Activated CD4-positive, alpha-beta T cell treated with anti-CD3 and anti-CD28 coated beads, Interleukin-2, amount 50 U/mL, for 48 hours (primary cell): ENCODE results near the gene ALAS1.
"Not testable (repeated sequence)": the region's sequence is repeated elsewhere in the genome, so short reads cannot be mapped to it uniquely, and the experiment has no call there.

Experiments used
- DNase-seq, 2 experiments: peaks; one replicate each; pipeline ENCODE4 v3.0.0-alpha.2; 2020

ALAS1 gene

DNA sequence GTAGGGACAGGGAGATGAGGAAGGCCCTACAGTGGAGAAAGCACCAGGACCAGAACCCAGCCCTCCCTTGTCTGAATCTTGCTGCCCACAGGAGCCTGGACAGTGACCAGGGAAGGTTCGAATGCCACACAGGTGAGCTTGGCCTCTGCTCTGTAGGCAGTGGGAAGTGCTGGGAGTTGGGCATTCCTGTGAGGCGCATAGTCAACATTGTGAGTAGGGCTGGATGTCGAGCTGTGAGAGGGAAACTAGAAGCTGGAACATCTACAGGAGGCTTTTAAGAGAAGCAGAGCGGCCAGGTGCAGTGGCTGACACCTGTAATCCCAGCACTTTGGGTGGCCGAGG is 20.3 kb upstream of the ALAS1 start:
- DNase-seq = no peak

DNA sequence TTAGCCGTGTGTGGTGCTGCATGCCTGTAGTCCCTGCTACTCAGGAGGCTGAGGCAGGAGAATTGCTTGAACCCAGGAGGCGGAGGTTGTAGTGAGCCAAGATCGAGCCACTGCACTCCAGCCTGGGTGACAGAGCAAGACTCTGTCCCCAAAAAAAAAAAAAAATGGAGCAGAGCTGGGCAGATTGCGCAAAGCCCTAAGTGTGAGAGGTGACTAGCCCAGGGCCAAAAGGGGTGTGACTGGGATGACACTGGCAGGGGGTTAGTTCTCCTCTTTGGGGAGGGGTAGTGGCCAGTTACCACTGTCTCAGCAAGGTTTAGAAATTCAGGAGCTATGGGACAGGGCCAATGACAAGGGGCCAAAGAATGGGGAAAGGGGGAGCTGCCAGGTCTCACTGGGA is 19.8 kb upstream of the ALAS1 start:
- DNase-seq = not testable (repeated sequence)

DNA sequence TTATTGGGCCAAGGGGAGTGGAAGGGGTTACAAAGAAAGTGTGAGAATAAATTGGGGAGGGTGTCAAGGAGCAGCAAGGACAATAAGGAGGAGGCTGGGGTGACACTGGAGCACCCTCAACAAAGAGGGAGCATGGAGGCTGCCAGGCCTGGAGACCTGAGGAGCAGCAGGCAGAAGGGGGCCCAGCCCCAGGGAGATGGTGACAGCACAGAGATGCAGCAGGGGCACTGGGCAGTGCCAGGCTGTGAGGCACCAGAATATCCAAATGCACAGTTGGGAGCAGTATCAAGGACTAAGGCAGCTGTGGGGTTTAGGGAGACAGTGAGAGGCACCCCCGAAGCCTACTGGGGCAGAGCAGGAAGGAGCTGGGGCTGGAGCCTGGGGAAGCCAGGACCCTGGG is 19.4 kb upstream of the ALAS1 start:
- DNase-seq = no peak

DNA sequence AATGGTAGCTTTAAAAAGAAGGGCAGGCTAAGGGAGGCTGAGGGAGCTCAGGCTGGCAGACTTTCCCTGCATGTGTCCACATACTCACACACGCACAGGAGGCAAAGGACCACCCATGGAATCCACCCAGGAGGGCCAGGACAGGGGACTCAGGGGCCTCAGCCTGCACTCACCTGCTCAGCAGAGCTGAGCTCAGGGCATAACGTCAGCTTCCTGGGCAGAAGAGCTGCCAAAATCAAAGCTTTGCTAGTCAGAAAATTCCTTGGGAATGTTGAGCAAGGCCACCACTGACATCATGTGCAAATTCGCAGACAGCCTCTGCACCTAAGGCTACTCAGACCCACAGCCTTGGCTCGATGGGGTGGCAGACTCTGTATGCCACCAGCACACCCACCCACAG is 16.4 kb upstream of the ALAS1 start:
- DNase-seq = no peak

DNA sequence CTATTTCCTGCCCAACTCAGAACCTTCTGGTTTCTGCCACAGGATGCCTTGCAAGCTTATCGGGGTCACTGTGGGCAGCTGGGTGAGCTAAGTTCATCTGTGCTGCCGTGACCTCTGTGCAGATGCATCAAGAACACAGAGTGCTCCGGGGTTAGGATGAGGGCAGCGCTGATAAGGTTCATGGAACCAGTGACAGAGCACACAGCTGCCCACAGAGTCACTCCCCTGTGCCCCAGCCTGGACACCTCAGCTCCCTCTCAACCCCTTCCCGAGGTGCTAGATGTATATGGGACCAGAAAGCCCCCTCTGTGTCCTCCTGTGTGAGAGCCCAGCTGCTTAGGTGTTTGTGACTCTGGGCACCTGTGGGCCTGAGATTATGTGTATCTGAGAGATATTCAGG is 15.8 kb upstream of the ALAS1 start:
- DNase-seq = no peak

DNA sequence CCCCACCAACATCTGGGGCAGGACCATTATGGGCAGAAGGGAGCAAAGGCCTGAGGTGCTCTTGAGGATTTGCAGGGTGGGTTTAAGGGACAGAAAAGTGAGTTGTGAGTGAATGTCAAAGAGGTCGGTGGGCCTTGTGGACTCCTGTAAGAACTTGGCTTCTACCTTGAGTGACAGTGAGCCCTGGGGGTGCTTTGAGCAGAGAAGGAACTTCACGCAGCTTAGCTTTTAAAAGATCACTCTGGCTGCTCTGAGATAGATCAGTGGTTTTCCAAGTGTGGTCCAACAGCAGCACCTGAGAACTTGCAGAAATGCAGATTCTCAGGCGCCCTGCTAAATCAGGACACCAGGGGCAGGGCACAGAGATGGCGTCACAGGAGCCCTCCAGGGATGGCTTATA is 15.3 kb upstream of the ALAS1 start:
- DNase-seq = no peak

DNA sequence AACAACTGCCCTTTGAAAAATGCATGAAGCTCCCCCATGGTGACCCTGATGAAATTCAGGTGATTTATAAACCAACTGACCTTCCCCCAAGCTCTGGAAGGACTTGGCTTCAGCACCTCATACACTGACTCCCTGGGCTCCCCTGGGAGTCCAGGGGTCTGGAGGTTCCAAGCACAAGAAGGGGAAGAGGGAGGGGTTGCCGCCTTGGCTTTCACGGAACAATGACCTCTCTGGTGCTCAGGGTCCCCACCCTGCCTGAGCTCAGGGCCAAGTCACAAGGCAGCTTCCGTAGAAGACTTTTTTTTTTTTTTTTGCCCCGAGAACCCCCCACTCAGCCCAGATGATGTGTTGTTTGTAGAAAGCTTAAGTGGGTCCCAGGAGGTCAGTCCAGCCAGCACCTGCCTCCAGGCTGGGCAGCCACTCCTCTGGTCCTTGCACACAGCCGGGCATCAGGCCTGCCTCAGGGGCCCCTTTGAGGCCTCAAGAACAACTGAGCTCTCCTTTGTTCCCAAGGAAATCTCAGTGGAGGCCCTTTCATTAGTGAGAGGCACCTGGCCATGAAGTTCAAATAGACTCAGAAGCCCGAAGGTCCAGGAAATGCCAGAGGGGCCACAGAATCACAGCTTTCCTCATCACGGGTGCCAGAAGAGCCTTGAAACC is 14.0 kb upstream of the ALAS1 start:
- no peak for DNase-seq

DNA sequence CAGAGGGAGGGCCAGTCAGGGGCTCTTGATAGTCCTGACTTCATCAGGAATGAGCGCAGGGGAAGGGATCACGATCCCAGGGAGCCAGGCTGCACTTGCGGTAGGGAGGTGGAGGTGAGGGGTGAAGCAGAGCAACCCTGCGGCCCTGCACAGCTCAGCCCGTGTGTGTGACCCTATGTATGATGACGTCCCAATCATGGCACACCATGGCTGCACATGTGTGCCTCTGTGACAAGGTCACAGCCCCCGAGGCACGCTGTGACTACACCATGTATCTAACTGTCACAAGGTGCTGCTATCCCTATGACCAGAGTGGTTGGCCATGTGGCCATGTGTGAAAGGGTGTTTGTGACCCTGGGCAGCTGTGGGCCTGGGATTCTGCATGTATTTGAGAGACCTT is 13.3 kb upstream of the ALAS1 start:
- DNase-seq = no peak

DNA sequence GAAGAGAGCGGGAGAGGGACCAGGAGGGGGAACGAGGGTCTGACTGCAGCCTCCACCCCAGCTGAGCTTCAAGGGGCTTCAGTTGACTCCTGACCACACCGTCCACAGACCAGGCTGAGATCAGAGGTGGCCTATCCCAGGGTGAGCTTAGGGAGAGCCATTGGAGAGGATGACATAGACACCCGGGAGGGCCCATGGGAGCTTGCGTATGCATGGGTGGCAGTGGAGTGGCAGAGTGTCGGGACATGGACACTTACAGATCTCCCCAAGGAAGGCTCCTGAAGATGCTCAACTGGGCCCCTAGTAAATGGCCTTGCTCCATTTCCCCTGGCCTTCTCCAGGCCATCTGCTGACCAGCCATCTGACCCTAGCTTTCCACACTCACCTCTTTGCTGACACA is 12.6 kb upstream of the ALAS1 start:
- no peak for DNase-seq

DNA sequence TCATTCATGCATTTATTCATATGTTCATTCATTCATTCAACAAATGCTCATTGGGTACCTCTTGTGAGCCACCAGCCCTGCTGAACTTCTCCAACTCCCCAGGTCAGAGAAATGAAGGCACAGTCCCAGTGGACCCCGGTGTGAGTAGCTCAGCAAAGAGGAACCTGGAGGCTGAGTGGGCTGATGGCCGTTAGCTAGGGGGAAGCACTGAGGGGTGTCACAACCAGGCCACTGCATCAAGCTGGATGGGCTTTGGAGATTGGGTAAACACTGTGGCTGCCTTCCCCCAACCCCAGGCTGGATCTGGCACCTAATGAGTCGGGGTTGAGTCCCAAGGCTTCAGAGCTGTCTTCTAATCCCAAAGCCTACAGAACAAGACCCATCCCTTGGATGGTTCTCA is 12.1 kb upstream of the ALAS1 start:
- no peak for DNase-seq

DNA sequence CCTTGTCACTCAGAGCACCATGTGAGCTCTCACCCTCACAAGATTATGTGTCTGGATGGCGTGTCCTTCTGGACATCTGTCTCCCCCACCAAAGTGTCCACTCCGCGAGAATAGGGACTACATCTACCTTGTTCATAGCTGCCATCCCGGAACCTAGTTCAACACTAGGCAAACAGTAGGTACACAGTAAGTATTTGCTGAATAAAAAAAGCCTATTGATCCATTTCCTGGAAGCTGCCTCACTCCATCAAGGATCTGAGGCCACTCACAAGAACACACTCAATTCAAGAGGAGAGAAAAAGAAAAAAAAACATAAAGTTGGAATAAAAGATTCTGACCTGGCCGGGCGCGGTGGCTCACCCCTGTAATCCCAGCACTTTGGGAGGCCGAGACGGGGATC is 11.2 kb upstream of the ALAS1 start:
- DNase-seq = no peak

DNA sequence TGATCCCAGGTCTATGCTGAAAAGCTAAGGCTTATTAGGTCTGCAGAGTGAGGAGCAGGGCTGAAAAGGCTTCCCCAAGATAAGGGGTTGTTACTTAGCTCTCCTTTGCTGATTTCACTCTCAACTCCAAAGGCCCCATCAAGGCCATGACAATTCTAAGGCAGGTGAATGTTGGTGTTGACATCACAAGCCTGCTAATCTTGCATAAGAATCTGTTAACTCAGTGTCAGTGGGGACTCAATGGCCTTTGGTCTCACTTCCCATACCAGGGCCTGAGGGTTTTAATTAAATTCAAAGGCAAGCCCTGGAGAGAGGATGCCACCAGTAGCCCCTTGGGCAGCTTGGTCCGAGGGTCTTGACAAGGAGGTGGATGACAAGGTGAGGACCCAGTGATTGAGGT is 9.4 kb upstream of the ALAS1 start:
- no peak for DNase-seq

DNA sequence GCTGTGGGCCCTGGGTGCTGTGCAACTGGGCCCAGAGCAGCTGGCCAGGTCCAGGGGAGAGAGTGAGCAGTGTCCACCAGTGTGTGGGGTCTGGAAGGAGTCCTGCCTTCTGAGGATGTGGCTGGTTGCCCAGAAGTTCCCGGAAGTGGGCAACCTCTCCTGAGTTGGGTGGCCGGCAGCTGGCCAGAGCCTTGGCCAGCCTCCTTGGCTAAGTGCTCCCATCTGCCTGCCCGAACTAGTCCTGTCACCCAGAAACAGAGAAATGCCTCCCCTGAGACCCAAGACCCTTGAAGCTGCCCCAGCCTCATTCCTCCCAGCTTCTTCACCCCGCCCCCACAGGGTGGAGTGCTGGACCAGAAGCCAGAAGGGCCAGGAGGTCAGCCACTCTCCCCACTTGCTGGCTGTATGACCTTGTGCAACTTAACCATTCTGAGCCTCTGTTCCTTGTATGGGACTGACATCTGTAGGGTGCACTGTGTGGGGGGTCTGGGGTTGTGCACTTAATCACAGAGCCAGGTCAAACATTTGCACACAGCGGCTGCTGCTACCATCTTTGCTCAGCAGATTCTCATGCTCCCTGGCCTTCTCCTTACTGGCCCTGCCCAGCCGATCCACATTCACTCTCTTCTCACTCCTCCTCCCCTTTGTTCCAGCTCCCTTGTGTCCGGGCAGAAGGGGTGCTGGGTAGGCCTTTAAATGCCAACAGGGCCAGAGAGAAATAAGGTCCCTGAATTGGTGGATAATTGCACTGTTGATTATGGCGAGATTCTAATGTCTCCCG is 7.5 kb upstream of the ALAS1 start:
- no peak for DNase-seq

DNA sequence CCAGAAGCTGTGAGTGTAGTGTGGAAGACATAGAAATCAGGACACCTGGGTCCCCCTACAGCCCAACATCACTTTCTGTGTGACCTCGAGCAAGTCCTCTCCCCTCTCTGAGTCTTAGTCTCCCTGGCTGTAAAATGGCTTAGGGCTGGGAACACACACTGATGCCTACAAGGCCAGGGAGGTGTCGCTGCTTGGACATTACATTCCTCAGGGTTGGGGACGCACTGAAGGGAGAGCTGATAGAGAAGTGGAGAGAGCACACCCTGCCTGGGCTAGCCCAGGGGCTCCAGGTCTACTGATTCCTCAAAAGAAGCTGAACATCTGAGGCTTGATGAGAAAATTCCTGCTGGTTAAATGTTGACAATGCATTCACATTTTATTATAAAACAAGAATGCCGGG is 6.3 kb upstream of the ALAS1 start:
- no peak for DNase-seq

DNA sequence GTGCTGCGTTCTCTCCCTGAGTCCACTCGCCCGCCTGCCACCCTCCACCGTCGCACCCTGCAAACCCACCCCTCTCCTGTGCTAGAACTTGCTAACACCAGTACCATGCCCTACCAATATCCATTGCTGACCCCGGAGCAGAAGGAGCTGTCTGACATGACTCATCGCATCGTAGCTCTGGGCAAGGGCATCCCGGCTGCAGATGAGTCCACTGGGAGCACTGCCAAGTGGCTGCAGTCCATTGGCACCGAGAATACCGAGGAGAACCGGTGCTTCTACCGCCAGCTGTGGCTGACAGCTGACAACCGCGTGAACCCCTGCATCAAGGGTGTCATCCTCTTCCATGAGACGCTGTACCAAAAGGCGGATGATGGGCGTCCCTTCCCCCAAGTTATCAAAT is 4.9 kb upstream of the ALAS1 start:
- no peak for DNase-seq

DNA sequence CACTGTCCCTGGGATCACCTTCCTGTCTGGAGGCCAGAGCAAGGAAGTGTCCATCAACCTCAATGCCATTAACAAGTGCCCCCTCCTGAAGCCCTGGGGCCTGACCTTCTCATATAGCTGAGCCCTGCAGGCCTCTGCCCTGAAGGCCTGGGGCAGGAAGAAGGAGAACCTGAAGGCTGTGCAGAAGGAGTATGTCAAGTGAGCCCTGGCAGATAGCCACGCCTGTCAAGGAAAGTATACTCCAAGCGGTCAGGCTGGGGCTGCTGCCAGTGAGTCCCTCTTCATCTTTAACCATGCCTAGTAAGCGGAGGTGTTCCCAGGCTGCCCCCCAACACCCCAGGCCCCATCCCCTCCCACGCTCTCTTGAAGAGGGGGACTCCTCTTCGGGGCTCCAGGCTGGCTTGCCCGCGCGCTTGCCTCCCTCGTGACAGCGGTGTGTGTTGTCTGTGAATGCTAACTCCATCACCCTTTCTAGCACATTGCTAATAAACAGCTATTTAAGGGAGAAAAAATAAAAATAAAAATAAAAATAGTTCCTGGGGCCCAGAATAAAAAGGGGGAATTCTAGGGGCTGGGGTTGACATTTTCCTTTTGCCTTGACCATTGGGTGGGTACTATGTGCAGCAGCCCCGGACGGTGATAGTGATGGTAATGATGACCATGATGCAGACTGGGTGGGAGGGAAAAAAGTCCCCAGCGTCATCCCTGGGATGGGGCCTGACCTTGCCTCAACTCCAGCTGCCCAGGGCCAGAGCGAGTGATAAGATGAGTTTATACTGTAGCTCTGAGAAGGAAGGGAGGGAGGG is 3.3 kb upstream of the ALAS1 start:
- no peak for DNase-seq

DNA sequence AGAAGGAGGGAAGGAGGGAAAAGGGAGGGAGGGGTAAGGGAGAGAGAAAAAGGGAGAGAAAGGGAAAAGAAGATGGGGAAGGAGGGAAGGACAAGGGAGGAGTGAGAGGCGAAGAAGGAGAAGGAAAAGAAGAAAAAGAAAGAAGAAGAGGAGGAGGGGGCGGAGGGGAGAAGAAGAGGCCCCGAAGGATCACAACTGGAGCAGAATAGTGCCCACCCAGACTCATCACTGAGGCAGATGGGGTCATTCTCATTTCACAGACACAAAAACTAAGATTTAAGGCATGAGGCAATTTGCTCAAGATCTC is 2.7 kb upstream of the ALAS1 start:
- DNase-seq = no peak

DNA sequence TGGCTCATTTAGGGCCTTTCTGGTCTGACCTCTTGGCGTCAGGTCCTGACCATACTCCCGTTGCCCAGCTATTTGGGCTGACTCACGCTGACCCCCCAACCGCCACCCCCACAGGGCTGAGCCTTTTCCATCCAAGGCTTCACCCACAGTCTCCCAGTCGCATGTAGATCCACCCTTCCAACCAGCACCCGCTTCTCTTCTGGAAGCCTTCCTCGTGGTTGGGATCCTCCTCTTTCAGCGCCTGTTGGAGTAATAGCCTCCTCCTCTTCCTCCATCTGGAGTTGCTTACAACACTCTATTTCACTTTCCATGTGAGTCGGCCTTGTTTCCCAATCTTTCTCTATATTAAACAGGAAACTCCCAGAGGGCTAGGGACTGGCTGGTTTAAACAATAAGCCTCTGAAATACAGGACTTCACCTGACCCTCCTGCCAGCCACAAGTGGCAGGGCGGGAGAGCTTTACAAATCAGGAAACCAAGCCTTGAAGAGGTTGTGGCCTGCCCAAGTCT is 2.1 kb upstream of the ALAS1 start:
- DNase-seq = no peak

DNA sequence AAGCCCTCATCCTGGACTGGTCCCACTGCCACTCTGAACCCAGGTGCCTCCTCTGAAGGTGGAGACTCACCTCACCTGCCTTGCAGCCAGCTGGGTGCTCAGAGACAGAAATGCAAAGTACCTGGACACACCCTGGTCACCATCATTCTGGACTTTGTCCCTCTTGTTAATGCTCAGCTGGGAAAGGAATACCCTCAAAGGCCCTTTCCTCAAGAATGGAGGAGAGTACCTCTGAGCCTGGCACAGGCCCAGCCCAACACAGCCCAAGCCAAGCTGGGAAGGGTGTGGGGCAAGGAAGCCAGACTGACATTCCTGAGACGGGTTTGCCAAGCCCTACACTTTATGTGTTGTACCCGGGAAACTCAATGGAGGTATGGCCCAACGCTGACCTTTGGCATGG is 983 bp upstream of the ALAS1 start:
- no peak for DNase-seq

DNA sequence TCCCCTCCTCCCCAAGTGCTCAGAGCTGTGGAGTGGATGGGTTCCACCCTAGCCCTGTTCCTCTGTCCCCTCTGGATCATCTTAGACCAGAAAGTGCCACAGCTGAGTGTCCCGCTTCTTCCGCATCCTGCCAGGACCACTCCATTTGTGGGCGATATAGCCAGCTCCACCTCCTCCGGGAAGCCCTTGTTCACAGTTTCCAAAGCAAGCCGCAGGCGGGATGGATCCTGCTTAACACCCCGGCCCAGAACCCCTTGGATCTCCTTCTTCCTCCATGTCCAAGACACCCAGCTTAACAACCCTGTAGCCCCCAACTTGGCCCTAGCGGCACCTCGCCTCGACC is 490 bp upstream of the ALAS1 start:
- peak in 1 of 2 experiments; percentile 26 for DNase-seq

DNA sequence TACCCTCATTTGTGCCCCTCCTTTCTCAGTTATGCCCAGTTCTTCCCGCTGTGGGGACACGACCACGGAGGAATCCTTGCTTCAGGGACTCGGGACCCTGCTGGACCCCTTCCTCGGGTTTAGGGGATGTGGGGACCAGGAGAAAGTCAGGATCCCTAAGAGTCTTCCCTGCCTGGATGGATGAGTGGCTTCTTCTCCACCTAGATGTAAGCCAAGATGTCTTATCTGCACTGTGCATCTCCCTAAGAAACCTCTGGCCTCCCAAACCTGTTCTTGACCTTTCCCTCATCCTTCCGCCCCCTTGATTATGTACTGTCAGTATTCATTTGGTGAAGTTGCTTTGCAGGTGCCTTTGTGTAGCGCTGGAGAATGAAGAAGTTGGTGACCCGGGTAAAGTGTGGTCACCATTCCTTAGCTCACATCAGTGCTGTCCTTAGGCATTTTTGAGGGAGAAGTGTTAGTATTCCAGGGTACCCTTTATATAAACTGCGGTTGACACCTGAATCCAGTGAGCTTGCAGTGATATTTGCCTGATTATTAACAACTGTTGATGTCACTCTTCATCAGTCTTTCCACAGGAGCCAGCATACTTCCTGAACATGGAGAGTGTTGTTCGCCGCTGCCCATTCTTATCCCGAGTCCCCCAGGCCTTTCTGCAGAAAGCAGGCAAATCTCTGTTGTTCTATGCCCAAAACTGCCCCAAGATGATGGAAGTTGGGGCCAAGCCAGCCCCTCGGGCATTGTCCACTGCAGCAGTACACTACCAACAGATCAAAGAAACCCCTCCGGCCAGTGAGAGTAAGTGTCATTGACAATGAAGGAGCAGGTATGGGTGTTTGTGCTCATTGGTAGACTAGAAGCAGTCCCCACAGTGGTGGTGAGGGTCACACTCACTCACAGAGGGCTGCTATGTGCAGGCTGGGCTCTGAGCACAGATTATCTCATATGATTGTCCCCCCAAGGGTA is 966 bp downstream of the ALAS1 start:
- DNase-seq = no peak

DNA sequence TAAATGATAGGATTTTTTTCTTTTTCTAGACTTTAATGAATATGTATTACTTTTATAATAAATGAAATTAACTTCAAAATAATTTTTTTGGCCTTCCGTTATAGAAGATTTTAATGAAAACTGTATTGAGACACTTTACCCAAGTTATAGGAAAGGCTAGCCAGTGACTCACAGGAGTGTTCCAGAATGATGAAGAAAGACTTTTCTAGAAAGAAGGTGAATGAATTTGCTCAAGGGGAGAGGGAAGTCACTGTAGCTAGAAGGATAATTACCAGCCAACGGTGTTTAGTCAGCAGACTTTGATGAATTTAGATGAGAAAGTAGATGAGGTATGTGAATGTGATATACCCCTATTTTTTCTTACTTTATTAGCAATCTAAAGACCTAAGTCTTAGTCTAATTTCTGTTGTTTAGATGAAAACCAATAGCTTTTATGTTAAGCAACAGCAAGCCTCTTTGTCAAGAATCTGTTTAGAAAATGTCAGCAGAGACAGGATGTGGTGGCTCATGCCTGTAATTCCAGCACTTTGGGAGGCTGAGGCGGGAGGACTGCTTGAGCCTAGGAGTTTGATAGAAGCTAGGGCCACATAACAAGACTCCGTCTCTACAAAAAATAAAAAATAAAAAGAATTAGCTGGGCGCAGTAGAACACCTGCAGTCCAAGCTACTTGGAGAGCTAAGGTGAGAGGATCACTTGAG is 3.2 kb downstream of the ALAS1 start:
- DNase-seq = no peak
